ENCODE measurements around the gene CD8A.
"Not testable (repeated sequence)": the region's sequence is repeated elsewhere in the genome, so short reads cannot be mapped to it uniquely, and the experiment has no call there.

CD8A gene

DNA sequence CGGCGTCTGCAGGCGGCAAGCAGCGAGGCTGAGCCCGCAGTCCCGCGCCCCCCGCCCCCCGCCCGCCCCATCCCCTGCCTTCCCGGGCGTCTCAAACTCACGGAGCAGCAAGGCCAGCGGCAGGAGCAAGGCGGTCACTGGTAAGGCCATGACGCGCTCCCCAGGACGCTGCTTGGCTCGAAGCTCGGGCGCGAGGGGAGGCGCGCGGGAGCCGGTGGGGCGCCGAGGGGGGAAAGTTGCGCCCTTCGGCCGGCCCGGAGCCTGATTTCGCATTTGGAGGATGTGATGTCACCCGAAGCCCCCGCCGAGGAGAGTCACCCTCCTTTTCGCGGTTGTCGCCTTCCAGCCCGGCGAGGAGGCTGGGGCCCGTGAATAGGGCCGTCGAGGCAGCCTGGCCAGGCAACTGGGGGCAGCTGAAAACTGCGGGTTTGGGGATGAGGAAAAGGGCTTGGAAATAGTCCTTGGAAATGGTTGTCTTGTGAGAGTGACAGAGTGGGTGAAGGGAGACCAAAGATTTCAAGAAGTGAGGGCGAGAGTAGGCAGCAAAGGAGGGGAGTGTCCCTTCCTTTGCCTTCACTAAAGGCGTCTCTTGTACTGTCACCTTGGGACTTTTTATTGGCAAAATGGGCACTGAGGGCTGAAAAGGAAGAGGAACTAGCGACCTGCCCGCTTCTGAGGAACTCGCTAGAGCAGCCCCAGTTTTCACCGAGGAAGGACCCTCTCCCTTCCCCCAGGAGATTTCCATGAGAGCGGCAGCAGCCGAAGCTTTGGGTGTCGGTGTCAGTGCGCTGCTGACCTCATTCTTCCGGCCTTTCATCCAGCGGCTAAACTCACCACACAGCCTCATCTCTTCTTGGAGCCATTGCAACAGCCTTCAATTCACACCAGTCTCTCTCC is at the start of gene CD8A:
Gene CD8A, minus strand, starts transcription at position 238 of the 897 bp plus-strand sequence. Its CDS starts 88 bp downstream, at position 150.
- peak in 1 of 2 experiments; percentile 17 for DNase-seq

DNA sequence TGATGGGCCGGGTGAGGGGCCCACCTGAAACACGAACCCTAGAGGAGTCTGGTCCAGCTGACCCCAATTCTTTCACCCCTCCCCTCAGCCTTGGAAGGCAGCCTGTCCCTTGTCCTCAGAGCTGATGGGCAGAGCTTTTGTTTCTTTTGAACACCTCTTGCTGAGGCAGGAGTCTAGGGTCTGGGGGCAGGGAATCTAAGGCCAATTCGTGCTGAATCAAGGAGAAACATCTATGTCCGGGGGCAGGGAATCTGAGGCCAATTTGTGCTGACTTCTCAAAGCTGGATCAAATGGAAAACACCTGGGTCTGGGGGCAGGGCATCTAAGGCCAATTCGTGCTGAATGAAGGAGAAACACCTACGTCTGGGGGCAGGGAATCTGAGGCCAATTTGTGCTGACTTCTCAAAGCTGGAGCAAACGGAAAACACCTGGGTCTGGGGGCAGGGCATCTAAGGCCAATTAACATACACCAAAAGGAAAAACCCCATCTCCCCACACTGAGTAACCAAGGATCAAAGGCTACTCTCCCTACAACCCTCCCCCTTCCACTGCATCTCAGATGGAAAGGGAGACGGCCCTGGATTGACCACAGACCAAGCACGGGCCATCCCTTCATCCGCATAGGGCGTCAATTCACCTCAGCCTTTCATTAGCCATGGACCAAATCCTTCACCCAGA is 49.3 kb upstream of the CD8A start:
- not testable (repeated sequence) for DNase-seq

DNA sequence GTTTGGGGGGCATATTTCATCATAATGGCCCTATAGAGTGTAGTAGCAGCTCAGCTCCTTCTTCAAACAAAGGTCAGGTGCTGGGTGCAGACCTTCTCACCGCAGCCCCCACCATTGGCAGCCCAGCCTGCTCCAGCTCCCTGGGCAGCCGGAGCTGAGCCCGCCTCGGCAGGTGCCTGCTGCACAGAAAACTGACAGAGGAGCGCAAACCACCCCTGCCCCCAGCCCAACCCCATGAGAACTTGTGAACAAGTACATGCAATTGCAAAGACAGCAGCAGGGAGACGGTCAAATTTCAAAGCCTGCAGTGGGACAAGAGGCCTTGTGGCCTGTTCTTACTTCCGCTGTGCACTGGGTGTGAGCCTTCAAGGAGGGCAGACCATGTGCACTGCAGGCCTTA is 48.7 kb upstream of the CD8A start:
- not testable (repeated sequence) for DNase-seq

DNA sequence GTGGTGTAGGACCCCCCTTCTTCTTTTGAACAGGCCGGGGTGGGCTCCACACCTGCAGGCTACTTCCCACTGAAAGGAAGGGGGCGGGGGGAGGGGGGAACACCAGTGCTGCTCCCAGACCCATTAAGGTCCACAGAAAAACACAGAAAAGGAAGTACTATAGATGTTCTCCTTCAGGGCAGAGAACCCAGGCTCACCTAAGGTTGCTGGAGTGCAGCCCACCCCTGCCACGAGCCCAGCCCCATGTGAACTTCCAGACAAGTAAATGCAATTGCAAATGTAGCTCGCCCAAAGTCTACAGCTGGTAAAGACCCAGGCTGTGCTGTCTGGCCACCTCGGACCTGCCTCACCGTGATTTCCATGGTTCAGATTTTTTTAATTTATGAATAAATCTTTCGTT is 47.0 kb upstream of the CD8A start:
- DNase-seq: not testable (repeated sequence)

DNA sequence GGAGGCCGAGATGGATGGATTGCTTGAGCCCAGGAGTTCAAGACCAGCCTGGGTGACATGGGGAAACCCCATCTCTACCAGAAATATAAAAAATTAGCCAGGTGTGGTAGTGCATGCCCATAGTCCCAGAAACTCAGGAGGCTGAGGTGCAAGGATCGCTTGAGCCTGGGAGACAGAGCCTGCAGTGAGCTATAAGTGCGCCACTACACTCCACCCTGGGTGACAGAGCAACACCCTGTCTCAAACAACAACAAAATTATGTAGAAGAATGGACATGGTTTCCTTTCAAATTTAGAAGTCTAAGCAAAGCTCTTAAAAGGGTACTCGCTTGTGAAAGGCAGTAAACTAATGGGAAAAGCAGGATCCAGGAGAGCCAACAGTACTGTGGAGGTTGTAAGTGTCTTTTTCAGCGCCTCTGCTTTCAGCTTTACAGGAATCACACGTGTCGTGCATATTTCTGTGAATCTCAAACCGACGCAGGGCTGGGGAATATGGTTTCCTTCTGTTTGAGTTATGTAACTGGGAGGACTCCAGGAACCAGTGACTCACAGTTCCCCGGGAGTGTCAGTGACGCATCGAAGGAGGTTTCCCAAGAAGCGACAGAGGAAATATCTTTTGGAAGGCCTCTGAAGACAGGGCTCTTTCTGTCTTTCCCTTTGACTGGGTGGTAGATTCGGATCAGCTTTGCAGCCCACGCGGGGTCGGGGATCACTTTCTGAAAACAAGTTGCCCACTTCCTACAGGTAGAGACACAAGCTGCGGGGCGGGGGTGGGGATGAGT is 46.4 kb upstream of the CD8A start:
- peak; percentile 60 to 73 for DNase-seq

DNA sequence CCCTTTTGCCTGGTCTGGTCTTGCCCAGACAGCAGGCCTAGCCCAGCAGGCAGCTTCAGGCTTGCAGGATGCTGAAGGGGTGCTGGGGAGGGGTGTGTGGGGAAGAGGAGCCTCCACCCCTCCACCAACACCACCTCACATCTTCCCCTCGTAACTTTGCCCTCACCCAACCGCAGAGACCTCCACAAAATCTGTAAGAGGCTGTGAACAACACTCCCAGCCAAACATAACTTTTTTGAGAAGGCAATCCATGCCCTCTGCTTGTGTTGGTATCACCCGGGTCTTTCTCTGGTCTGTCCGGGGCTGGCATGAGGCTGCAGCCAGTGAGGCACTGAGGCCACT is 44.8 kb upstream of the CD8A start:
- not testable (repeated sequence) for DNase-seq

DNA sequence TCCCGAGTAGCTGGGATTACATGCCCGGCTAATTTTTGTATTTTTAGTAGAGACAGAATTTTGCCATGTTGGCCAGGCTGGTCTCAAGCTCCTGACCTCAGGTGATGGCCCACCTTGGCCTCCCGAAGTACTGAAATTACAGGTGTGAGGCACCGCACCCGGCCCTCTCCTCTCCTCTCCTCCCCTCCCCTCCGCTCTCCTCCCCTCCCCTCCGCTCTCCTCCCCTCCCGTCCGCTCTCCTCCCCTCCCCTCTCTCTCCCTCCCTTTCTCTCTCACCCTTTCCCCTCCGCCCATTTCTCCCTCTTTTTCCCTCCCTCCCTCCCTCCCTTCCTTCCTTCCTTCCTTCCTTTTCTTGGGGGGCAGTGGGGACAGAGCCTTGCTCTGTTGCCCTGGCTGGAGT is 42.6 kb upstream of the CD8A start:
- DNase-seq: no peak

DNA sequence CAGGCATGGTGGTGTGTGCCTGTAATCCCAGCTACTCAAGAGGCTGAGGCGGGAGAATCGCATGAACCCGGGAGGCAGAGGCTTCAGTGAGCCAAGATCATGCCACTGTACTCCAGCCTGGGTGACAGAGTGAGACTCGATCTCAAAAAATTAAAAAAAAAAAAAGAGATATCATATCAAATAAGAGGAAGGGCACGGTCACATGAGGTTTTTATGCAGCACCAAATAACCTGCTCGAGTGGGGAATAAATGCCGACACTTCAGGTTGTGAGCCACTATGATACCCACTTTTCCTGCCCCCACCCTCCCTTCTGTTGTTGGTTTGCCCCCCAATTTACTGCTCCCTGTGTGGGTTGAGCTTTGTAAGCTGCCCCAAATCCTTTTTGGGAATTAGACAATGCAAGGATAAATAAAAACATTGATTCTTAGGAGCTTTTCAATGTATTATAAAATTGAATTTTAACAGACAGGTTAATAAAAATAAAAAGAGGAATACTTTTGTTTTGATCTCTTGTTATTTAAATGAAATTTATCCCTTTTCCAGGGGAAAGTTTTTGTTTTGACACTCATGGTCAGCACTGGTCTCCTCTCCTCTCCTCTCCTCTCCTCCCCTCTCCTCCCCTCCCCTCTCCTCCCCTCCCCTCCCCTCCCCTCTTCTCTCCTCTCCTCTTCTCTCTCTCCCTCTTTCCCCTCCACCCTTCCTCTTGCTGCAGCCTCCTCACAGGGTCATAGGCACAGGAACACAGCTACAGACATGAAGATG is 41.8 kb upstream of the CD8A start:
- no peak for DNase-seq

DNA sequence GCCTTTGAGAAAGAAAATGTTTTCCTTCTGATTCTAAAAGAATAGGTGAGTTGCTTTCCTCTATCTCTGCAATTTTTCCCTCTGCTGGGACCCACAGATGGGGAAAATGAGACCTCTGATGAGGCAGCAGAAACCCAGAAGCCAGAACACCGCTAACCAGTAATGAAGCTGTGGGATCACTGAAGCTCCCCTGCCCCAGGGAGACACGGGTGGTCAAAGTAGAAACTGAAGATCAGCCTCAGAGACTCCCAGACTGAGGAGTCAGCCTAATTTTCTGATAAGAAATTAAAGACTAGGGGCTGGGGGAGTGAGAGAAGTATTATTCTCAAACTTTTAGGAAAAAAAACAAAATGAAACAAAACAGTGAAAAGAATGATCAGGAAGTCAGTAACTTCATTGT is 40.8 kb upstream of the CD8A start:
- no peak for DNase-seq

DNA sequence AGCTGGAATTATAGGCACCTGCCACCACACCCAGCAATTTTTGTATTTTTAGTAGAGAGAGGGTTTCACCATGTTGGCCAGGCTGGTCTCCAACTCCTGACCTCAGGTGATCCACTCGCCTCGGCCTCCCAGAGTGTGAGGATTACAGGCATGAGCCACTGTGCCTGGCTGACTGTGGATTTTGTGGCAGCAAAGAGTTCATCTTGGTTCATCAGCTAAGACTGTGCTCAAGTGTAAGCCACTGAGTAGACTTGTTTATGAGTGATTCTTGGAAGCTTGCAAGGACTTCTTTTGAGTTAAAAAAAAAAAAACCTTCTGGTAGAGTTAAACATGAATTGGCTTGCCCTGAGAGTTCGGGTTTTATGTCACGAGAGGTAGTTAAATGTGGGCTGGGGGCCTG is 36.2 kb upstream of the CD8A start:
- no peak for DNase-seq

DNA sequence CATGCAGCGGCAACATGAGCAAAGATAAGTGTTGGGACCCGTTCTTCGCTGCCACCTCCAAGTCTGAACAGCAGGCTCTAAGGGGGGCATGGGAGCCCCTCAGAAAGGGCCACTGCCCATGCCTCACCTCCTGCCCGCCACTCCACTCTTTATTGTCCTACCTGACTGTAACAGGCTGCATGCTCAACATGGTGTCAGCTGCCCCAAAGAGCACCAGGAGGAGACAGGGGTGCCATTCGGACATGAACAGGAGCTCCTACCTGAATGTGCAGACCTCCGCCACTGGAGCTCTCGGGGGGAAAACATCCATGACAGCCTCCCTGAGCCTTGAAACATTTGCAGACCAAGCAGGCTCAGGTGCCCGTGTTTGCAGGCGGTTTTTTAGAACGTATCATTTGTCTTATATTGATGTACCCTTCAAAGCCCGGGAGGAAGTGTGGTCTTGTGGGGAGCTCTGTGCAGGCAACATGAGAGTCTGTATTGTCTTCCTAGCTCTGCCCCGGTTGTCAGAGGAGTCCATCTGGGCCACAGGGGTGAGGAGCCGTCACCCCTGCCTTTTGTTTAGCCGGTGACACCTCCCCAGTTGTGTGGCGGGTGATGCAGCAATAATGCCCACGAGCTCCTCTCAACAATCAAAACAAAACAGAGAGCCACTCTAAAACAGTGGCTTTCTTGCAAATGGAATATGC is 35.1 kb upstream of the CD8A start:
- no peak for DNase-seq

DNA sequence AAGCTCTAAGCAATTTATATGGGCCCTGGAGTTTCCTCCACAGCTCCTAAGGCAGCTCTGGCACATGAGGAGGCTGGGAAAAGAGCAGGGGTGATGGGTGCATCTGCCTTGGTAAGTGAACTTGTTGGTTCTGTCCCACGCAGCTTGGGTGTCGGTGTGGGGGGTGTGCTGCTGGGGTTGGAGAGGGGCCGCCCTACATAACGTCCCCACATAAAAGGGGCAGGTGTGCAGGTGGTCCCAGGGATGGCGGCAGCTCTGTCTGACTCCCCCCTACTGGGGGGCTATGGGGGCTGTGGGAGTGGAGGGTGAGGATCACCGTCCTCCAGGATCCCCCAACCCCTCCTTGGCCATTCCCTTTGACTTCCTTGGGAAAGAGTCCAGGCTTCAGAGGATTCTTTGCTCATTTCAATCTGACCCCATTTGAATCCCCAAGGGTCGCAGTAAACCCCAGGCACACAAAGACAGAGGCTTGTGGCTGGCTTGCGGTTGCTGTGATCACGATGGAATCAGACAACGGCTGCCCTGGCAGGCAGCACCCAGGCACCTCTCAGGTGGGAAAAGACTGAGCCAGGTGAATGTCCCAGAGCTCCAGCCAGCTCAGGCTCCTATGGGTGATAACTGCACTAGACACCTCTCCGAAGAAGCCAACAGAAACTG is 34.5 kb upstream of the CD8A start:
- DNase-seq: no peak

DNA sequence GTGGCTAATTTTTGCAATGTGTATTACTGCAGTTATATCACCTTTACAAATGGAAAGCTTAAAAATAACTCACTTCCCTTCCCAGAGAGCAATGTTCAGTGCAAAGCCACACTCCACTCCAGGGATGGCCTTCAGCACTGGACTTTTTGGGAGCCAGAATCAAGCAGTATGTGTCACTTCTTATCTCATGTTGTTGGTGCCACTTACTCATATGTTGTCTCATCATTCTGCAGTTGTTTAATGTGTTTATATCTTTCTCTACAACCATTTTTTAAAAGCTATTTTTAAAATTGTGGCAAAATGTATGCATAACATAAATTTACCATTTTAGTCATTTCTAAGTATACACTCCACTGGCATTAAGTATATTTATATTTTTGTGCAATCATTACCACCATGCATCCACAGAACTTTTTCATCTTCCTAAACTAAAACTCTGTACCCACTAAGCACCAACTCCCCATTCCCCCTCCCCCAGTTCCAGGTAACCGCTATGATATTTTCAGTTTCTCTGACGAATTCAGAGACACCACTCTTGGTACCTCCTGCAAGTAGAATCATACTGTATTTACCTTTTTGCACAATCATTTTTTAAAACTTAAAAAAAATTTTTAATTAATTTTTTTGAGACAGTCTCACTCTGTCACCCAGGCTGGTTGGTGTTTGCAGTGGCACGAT is 32.1 kb upstream of the CD8A start:
- DNase-seq: no peak

DNA sequence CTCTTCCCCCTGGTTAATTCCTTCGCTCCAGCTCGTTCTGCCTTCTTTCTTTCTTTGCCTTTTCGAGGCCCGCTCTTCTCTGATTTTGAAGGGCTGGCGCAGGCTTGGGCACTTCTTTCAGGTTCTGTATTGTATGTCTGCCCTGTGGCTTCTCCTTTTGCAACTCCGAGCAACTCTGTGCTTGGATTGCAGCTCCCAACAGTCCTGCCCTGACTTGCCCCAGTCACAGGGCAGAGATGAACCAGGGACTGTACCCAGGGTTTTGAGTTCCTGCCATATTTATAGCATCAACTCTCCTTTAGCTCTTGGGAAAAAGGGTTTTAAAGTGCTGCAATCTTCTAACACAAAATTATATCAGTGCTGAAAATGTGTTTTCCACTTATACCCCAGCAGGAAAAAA is 31.1 kb upstream of the CD8A start:
- no peak for DNase-seq

DNA sequence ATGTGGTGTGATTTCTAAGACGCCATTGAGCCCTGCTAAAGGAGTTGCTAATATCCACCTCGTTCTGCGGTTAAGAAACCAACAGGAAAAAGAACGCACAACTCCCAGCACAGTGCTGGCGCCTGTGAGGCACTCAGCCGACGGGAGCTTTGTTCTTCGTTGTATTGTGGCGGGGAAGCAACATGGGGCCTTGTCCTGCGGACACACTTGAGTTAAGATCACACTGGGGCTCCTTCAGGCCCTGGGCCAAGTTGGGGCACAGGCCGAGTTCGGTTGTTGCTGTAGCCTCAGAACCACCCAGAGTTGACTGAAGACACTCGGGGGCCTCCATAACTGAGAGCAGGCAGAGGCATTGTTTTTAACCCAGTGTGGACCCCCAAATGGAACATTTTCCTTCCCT is 30.6 kb upstream of the CD8A start:
- DNase-seq: no peak

DNA sequence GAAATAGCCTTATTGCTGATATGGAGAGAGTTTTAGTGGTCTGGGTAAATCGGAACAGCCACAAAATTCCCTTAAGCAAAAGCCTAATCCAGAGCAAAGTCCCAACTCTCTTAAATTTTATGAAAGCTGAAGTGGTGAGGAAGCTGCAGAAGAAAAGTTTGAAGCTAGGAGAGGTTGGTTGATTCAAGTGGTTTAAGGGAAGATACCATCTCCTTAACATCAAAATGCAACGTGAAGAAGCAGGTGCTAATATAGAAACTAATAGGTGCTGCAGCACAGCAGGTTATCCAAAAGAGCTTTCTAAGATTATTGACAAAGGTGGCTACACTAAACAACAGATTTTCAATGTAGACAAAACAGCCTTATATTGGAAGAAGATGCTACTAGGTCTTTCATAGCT is 28.2 kb upstream of the CD8A start:
- no peak for DNase-seq

DNA sequence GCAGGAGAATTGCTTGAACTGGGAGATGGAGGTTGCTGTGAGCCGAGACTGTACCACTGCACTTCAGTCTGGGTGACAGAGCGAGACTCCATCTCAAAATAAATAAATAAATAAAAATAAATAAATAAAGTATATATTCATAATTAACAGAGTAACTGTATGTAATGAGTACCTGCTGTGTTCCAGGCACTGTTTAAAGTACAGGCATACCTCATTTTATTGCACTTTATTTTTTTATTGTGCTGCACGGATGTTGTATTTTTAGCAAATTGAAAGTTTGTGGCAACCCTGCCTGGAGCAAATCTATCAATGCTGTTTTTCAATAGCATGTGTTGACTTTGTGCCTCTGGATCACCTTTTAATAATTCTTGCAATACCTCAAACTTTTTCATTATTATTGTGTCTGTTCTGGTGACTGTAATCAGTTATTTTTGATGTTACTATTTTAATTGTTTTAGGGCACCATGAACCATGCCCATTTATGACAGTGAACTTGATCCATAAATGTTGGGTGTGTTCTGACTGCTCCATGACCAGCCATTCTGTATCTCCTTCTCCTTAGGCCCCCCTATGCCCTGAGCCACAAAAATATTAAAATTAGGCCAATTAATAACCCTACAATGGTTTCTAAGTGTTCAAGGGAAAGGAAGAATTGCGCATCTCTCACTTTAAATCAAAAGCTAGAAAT is 27.5 kb upstream of the CD8A start:
- DNase-seq: no peak

DNA sequence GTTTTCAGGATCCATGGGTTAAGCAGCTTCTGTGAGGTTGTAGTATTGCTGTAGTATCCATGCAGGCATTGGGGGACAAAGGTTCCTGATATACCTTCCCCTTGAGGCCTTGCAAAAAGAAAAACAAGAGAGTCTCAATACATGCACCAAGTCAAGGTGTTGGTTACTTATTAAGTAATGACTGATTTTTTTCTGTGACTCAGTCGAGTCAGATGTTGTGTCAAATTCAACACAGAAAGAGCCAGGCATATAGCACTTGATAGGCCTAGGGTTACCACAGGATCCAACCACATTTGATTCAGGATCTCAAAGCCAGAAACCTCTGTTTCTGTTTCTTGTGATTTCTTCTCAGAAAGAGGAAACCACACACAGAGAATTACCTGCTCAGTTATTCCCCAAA is 24.9 kb upstream of the CD8A start:
- DNase-seq: no peak

DNA sequence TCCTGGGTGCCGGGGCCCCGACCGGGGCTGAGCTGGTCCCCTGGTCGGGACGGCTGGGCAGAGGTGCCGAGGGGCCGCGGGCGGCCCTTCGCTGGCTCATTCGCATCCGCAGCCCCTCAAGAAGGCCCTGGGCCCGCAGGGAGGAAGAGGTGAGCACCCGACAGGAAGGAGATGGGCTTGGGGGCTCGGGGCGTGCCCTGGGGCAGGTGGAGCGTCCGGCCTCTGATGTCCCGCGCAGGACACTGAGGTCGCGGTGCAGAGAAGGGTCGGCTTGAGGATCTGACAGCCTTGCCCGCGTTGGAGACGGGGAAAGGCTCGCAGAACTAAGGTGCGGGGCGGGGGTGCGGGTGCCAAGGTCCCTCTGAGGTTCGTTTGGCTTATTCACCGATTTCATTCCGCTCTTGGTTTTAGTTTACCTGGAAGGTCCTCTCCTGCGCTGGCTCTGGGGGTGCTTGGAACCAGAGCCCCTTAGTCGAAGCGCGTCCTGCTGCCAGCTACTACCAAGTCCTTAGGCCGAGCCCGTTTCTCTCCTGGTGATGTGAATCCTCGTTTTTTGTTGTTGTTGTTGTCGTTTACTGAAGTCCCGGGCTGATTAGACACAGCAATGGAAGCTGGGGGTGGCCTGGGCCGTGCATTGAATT is 18.9 kb upstream of the CD8A start:
- DNase-seq: no peak

All from activated CD4-positive, alpha-beta T cell treated with anti-CD3 and anti-CD28 coated beads, Interleukin-2, amount 50 U/mL, for 48 hours (primary cell).